Body of pancreas (tissue), 4 donors: ENCODE results near the gene VEZT. TPM values are rescaled to one million over a fixed set of nuclear protein-coding genes. Genes with fewer than 3 reads are reported as not detected.
"Not testable (repeated sequence)": the region's sequence is repeated elsewhere in the genome, so short reads cannot be mapped to it uniquely, and the experiment has no call there.

Experiments used
- ATAC-seq: fragments of 150-250 bp; one replicate; pipeline ENCODE4 v1.9.1; 2016
- DNase-seq, 4 donors: peaks; one replicate each; pipeline ENCODE4 v3.0.0-alpha.2; 2019
- H3K27ac ChIP-seq, 4 donors: fragments of 200-600 bp; sonication (generic); 1 replicate in 3 of 4; 2 replicates in 1 of 4; pipeline versions ENCODE4 v1.5.1 to v1.6.1; 2016 to 2019; ENCODE audit warnings: mild to moderate bottlenecking in 1 of 4, mixed read lengths in 1 of 4, moderate library complexity in 1 of 4
- H3K27me3 ChIP-seq, 2 donors: fragments of 200-600 bp; sonication (generic); one replicate each; pipeline ENCODE4 v1.6.0; 2016; ENCODE audit warnings: mild to moderate bottlenecking in 1 of 2
- H3K36me3 ChIP-seq, 2 donors: fragments of 200-600 bp; sonication (generic); replicated peaks in 1 of 2; 2 replicates each; pipeline ENCODE4 v1.5.1; 2016; ENCODE audit warnings: low read depth in 2 of 2; ENCODE audit not compliant: insufficient read depth in 1 of 2
- H3K4me1 ChIP-seq: fragments of 200-600 bp; sonication (generic); one replicate; pipeline ENCODE4 v1.6.0; 2016
- H3K4me3 ChIP-seq, 2 donors: fragments of 200-600 bp; sonication (generic); 1 replicate in 1 of 2; 2 replicates in 1 of 2; pipeline ENCODE4 v1.5.1; 2016 to 2019
- H3K9me3 ChIP-seq, 3 donors: fragments of 200-600 bp; sonication (generic); 1 replicate in 2 of 3; 2 replicates in 1 of 3; pipeline ENCODE4 v1.5.1; 2016
- POLR2A ChIP-seq, 3 donors: fragments of 450-650 bp; IDR thresholded peaks; one replicate each; pipeline ENCODE4 v1.6.1; 2016; ENCODE audit warnings: antibody characterized with exemption in 3 of 3, mild to moderate bottlenecking in 2 of 3
- WGBS, 2 donors: methylation state at CpG; one replicate each; pipeline ENCODE4 v1.1.5; 2017; 5-methylcytosine and 5-hydroxymethylcytosine counted together
- intact Hi-C: fragments of 100-400 bp; cut with DNase I; formaldehyde crosslinking; loops from one replicate; pipeline ENCODE4 v1.15.1; 2023
- total RNA-seq, 2 donors: library from RNA; depleted of rRNA; stranded (reverse); fragments of >200 nt; gene quantifications; one replicate each; pipeline ENCODE4 v1.1.0, GENCODE V29; 2016
- TF ChIP-seq, protein P1 (sequence below), 7 experiments: fragments of 450-650 bp in 4 of 7; fragments of 200-600 bp in 3 of 7; sonication (generic) in 3 of 7; IDR thresholded peaks; one replicate each; pipeline ENCODE4 v1.5.1; 2016 to 2019; ENCODE audit warnings: antibody characterized with exemption in 7 of 7

Gene VEZT
- total RNA-seq, 2 donors from 2014 or later, result 50.8 to 56.4 TPM

DNA sequence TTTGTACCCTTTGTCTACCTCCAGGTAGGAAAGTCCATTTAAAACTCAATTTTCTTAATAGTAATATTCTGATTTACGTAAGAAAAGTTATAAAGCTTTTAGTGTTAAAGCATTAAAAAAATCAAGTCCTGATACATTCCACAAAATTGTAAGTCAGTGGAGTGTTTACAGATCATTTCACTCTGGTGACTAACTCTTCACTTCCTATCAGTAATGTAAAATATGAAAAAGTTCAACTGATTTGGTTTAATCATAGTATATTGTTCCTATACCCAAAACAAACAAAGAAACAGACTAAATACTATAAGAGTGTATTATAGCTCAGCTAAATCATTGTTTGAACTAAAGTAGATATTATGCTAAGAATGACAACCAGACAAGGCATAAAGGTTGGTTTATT lies 85.9 kb downstream of the VEZT start:
- TF ChIP-seq, protein P1, sequence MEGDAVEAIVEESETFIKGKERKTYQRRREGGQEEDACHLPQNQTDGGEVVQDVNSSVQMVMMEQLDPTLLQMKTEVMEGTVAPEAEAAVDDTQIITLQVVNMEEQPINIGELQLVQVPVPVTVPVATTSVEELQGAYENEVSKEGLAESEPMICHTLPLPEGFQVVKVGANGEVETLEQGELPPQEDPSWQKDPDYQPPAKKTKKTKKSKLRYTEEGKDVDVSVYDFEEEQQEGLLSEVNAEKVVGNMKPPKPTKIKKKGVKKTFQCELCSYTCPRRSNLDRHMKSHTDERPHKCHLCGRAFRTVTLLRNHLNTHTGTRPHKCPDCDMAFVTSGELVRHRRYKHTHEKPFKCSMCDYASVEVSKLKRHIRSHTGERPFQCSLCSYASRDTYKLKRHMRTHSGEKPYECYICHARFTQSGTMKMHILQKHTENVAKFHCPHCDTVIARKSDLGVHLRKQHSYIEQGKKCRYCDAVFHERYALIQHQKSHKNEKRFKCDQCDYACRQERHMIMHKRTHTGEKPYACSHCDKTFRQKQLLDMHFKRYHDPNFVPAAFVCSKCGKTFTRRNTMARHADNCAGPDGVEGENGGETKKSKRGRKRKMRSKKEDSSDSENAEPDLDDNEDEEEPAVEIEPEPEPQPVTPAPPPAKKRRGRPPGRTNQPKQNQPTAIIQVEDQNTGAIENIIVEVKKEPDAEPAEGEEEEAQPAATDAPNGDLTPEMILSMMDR (IDR thresholded peaks at IDR 0.05), result no peak
- no peak for TF ChIP-seq POLR2A (IDR thresholded peaks at IDR 0.05)
- Histone ChIP-seq H3K27ac (no peak overlapping the region), H3K4me1 (no peaks in the 10 kb centered on the region), H3K9me3 (no peaks in the 10 kb centered on the region), H3K27me3 (no peaks in the 10 kb centered on the region), H3K36me3 (peaks cover 0 to 8% of the 10 kb centered on the region in 2 donors), H3K4me3 (no peak overlapping the region)
- intact Hi-C loops, result no loop called here
- no peak for DNase-seq
- no peak for ATAC-seq
- WGBS, 2 donors, result 94% methylated on average over 1 of the region's 1 CpG

DNA sequence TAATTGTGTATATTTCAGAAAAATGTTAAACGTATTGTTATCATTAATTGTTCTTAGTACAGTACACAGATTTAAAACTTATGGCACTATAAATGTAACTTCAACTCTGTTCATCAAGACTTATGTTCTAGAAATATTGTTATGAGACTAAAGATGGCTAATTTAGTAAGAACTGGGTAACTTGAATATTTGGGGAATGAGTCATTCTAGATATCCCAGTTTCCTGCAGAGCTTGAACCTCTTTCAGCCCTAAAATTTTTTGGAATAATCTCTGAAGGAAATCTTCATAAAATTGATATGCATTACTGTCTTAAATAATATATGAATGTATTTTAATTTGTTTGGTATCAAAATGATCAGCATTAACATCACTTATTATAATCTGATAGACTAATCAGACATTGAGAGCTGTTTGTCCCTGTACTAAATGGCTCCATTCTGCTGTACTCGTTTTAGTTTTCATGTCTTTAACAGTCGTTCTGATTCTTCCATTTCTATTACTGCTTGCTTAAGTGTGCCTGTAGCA lies 87.1 kb downstream of the VEZT start:
- no peak for TF ChIP-seq POLR2A (IDR thresholded peaks at IDR 0.05)
- TF ChIP-seq, protein P1 (IDR thresholded peaks at IDR 0.05), result no peak
- intact Hi-C loops, result no loop called here

DNA sequence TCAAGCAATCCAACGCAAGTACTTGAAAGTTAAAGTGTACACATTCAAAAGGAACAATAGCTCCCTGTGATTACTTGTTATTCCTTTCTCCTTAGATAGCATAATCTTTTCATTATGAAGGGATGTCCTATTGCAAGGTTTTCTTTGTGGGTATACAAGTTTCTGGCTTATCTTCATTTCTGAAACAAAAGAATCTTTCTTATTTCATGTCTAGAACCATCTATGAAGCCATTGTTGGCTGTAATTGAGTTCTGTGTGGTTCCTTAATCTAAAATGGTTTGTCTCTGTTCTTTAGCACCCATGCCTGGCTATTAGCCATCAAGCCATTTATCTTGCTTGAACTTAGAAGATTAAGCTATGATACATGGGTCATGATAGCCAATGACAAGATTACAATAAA lies 95.0 kb downstream of the VEZT start:
- intact Hi-C loops, result no loop called here
- TF ChIP-seq POLR2A (IDR thresholded peaks at IDR 0.05), result no peak
- TF ChIP-seq, protein P1 (IDR thresholded peaks at IDR 0.05), result no peak
- no peak for ATAC-seq

More for the DNA sequence above, 87.1 kb downstream of the VEZT start:
- H3K36me3 ChIP-seq, result peaks cover 0 to 4% of the 10 kb centered on the region in 2 donors
- no peaks in the 10 kb centered on the region for H3K27me3 ChIP-seq
- H3K4me3 ChIP-seq, result no peak overlapping the region
- ATAC-seq, result no peak
- H3K9me3 ChIP-seq, result no peaks in the 10 kb centered on the region
- no peak for DNase-seq
- H3K4me1 ChIP-seq, result no peaks in the 10 kb centered on the region
- 67 to 80% methylated on average over 3 of the region's 3 CpGs for WGBS, 2 donors
- H3K27ac ChIP-seq, result no peak overlapping the region

DNA sequence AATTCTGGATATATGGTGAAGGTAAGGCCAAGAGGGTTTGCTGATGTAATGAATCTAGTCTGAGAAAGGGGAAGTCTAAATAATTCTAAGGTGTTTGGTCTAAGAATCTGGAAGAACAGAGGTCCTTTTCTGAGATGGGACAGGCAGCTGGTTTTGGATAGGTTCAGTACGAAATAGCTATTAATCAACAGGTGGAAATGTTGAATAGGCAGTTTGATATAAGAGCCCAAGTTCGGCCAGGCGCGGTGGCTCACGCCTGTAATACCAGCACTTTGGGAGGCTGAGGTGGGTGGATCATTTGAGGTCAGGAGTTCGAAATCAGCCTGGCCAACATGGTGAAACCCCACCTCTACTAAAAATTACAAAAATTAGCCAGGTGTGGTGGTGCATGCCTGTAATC lies 97.1 kb downstream of the VEZT start:
- H3K27me3 ChIP-seq, H3K4me3 ChIP-seq, DNase-seq, ATAC-seq, H3K4me1 ChIP-seq, H3K27ac ChIP-seq, intact Hi-C loops, H3K9me3 ChIP-seq, H3K36me3 ChIP-seq: not testable (repeated sequence)
- WGBS, 2 donors, result 87 to 88% methylated on average over 6 of the region's 6 CpGs

More for the DNA sequence above, 95.0 kb downstream of the VEZT start:
- Histone ChIP-seq H3K4me1 (no peaks in the 10 kb centered on the region), H3K36me3 (no peaks in the 10 kb centered on the region), H3K27ac (no peak overlapping the region), H3K27me3 (no peaks in the 10 kb centered on the region), H3K9me3 (no peaks in the 10 kb centered on the region), H3K4me3 (no peak overlapping the region)
- DNase-seq, result no peak
- WGBS, 2 donors, result 45 to 57% methylated on average over 1 of the region's 1 CpG

DNA sequence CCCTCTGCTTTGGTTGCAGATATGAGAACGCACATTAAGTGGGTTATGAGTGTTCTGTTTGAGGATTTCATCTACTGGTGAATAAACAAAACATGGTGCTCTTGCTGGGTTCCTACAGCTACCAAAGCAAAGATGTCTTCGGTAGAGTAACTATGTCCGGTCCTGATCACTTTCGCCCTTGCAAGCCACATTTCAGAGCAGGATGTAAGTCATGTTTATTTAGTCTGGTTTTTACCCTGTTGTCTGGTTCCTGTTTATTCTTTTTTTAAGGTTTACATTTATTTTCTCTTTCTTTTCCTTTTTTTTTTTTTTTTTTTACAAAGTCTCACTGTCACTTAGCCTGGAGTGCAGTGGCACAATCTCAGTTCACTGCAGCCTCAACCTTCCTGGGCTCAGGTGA lies 99.2 kb downstream of the VEZT start:
- no peak for ATAC-seq
- WGBS, 2 donors, result 89 to 94% methylated on average over 4 of the region's 4 CpGs

More for the DNA sequence above, 99.2 kb downstream of the VEZT start:
- TF ChIP-seq POLR2A (IDR thresholded peaks at IDR 0.05), result no peak
- TF ChIP-seq, protein P1 (IDR thresholded peaks at IDR 0.05), result no peak
- Histone ChIP-seq H3K27me3 (no peaks in the 10 kb centered on the region), H3K36me3 (no peaks in the 10 kb centered on the region), H3K4me3 (no peak overlapping the region), H3K4me1 (no peaks in the 10 kb centered on the region), H3K9me3 (no peaks in the 10 kb centered on the region), H3K27ac (no peak overlapping the region)
- intact Hi-C loops, result no loop called here
- no peak for DNase-seq
